Stimulated activated CD4-positive, alpha-beta T cell treated with anti-CD3 and anti-CD28 coated beads, Interleukin-15, amount 100 ng/mL, for 24 hours (primary cell): Measurements from ENCODE around the gene EXOC6B.

Experiments
- DNase-seq: peaks from one replicate; pipeline ENCODE4 v3.0.0-alpha.2; 2020

Gene EXOC6B

DNA sequence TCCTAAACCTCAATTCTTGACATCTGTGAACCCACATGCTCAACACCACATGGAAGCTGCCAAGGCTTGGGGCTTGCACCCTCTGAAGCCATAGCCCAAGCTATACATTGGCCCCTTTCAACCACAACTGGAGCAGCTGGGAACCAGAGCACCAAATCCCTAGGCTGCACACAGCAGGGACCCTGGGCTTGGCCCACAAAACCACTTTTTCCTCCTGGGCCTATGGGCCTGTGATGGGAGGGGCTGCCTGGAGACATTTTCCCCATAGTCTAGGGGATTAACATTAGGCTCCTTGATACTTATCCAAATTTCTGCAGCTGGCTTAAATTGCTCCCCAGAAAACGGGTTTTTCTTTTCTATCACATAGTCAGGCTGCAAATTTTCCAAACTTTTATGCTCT lies 40.3 kb downstream of the EXOC6B start:
- no peak for DNase-seq

DNA sequence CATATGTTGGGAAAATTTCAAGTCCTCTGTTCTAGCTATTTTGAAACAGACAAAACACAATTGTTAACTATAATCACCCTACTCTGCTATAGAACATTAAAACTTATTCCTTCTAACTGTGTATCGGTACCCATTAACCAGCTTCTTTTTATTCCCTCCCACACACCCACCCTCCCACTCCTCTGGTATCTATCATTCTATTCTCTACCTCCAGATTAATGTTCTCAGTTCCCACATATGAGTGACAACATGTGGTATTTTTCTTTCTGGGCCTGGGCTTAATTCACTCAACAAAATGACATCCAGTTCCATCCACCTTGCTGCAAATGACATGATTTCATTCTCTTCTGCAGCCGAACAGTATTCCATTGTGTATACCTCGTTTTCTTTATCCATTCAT lies 43.3 kb downstream of the EXOC6B start:
- no peak for DNase-seq

DNA sequence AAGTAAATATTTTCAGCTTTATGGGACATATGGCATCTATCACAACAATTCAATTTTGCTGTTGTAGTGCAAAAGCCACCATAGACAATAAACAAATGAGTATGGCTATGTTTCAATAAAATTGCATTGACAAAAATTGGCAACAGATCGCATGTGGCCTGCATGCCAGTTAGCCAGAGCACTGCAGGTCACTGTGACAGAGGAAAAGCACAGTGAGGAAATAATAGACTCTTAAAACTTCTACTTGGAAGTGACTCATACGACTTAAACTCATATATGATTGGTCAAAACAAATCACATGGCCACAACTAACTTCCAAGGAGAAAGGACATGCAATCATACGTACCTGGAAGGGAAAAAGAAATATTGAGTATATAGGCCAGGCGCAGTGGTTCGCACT lies 44.4 kb downstream of the EXOC6B start:
- DNase-seq: no peak

DNA sequence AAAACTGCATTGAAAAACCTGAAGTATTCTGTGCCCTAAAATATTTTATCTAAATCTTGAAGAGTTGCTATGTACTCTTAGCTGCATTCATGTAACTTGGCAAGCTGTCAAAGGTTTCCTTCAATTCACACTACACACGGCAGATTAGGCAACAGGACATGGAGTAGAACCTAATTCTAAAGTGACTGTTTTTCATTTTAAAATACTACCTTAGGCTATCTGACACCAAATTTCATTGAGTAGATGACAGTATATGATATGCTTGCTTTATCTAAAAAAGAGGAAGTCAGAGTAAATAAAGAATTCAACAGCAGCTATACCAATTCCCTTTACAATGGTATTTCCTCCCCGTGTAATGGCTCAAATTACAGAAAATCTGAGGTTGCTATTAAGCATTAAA lies 45.4 kb downstream of the EXOC6B start:
- DNase-seq: no peak

DNA sequence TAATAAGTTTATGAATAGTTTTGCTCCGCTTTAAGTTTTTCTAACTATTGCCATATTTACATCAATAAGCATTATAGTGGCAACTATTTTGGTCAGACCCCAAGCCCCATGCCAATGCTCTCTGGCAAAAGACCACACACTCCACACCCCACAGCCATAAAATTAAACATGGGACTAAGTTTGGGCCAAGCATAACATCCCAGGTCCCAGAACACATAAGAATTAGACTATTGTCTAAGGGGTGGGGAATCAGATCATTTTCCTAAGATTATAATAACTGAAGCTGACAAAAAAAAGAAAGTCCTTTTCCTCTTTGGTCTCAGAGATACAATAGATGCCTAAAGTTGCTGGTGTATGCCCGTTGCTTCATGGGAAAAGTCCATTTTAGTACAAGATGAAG lies 46.3 kb downstream of the EXOC6B start:
- no peak for DNase-seq

DNA sequence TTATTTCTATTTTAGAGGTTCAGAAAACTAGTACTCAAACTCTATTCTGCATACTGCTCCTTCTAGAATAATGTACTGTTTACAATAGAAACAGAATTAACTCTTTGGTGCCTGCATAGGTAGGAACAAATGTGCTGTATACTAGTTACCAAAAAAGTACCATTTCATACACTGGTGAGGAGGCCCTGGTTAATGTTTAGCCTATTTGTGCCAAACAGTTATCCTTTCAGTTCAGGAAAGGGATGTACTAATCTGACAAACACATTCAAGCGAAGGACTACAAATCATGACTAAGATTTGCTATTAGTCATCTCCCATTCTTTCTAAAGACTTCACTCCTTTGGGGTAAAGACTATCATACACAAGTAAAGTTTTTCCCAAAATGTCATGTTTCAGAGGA lies 47.4 kb downstream of the EXOC6B start:
- DNase-seq: no peak

DNA sequence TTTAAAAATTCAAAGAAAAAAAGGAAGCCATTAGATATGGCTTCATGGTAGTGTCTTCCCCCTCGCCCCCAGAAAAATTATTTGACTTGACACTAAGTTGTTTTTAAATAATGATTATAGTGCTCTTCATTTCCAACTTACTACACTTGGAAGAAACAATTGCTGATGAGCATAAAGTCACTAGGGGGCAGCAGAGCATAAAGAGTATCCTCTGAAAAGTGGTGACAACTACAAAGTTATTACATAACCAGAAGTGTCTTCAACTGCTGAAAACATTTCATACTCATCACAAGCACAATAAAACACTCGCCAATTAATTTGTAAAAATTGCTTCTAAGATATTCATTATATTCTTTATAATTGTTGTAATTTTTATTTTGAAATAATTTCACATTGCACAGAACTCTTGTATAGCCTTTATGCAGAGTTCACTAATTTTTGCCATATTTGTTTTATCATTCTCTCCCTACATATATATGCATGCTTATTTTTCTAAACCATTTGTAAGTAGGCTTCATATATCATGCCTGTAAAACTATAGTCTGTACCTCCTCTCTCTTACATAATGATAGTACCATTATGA lies 54.9 kb downstream of the EXOC6B start:
- DNase-seq: peak; percentile 61

DNA sequence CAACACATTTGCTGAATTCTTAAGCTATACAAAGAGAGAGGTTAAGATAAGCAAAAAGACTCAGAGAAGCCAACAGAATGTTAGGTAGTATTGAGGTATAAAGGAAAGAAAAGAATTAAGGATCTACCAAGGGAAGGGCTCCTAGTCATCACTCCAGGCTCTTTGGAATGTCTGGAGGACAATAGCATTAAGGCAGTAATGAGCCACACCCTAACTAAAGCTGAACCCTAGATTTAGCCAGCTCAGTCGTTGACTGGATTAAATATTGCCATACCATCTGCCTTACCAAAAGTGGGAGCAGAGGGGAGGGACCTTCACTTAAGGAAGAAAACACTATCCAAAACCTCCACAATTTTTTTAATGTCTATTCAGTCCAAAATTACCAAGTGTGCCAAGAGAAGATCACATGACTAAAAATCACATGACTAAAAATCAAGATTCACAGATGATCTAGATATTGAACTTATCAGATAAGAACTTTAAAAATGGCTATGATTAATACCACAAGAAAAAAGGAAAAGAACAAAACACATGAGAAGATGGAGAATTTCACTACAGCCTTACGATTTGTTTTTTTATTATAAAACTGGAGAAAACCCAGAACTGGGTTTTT lies 59.7 kb downstream of the EXOC6B start:
- no peak for DNase-seq

DNA sequence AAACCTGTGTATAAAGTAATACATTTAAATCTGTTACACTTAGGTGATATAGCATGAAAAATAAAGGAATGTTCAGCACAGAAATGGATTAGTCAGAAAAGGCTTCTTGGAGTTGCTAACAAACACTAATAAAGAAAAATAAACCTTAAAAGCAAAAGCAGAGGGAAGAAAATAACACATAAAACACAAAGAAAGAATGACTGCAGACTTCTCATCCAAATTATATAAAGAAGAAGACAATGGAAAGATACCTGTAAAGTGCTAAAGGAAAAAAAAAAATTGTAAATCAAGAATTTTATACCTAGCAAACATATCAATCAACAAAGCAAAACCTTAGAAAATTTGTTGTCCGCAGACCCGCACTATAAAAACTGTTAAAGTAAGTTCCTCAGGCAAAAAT lies 63.6 kb downstream of the EXOC6B start:
- no peak for DNase-seq

DNA sequence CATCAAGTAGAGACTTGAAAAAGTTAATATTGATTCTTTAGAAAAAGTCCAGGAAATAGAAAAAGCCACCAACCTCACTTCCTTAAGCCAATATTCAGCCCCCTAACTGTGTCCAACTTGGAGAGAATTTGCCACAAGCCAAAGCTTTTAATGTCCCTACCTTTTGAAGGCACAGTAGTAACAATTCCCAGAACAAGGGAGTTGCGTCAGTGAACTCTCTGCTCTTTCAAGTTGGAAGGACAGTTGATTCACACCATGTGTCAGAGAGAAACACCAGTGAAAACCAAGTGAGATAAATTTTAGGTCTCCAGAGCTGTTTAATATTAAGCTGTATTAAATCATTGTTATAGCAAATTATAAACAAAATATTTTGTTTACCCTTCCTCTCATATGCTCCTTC lies 66.1 kb downstream of the EXOC6B start:
- no peak for DNase-seq

DNA sequence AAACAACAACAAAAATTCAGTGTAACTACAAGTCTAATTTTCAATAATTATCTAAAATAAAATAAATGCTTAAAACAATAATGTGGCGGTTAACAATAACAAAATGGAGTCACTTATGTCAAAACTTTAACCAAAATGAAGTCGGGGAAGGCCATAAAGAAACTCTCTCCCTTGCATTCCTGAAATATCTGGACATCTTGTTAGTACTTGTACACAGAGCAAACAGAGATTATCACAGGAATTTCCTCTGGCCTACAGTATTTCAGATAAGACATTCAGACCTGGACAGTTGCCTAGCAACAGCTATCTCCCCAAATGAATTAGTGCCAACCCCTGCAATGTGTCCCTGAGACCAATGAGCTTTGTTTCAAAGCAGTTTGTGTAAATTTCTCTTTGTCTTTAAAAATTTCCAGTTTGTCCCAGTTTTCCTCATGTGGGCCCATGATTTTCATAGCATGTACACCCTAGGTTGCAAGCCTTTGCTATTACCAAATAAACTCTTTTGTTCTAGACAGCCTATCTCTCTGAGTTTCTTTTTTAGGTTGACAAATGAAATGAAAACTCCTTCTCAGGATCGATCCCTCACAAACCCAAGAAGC lies 68.6 kb downstream of the EXOC6B start:
- DNase-seq: no peak

DNA sequence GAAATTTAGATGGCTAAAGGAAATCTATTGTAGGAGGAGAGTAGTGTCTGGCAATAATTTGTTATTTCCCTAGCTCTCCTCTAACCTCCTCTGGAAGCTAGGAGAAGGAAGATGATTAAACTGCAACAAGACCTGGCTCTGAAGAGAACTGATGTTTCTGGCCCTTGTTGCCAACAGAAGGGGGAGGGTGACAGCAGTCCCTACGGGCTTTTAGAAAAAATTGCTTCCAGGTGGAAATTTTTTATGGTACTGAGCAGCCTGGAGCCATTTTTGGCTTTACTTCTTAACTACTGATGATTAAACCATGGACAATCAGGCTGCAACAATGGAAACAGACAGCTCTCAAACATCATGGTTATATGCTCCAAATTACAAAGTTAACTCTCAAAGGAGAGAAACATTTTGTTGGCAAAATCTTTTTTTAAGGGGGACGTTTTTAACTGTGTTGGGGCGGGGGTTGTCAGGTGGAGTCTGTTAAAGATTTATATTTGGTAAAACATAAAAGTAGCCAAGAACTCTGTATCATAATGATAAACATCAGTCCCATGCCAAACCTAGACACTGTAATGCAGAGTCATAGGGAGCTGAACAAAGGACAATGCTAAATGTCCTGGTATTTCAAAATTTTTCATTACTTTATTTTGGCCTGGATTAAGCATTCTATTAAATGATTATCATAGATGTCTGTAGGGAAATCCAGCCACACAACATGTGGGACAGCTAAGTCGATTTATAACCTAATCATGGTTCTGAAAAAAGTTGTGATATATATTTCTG lies 70.0 kb downstream of the EXOC6B start:
- no peak for DNase-seq

DNA sequence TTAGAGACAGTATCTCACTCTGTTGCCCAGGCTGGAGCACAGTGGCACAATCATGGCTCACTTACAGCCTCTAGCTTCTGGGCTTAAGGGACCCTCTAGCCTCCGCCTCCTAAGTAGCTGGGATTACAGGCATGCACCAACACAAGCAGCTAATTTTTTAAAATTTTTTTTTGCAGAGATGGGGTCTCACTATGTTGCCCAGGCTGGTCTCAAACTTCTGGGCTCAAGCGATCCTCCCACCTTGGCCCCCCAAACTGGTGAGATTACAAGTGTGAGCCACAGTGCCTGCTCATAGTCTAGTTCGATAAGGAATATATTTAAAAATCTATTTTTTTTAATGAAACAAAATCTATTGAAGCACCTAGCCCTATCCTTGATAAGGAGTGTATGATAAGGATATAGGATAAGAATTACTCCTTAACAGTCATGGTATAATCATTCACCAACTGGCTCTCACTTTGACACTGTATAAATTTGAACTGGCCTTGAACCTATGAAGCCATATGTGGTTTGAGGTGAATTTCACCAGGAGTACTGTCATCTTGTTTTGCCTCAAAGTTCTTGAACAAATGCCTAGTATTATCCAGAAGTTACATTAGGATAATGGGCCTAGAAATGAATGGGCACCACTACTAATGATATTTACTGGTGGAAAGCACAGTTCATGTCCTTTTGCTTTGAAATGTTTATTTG lies 71.1 kb downstream of the EXOC6B start:
- DNase-seq: no peak

DNA sequence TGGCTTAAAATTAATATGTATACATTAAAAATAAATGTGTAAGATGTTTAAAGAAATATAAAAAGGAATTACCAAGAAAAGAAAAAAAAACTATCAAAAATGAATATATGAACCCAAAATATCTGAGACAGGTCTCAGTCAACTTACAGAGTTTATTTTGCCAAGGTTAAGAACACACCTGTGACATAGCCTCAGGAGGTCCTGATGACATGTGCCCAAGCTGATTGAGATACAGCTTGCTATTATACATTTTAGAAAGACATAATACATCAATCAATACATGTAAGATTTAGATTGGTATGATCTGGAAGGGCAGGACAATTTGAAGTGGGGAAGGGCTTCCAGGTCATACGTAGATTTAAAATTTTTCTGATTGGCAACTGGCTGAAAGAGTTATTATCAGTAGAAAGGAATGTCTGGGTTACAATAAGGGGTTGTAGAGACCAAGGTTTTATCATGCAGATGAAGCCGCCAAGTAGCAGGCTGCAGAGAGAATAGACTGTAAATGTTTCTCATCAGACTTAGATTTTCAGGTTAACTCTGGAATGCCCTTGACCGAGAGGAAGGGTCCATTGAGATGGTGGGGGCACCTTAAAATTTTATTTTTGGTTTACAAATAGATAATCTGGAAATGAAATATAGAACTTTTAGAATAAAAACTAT lies 74.7 kb downstream of the EXOC6B start:
- no peak for DNase-seq

DNA sequence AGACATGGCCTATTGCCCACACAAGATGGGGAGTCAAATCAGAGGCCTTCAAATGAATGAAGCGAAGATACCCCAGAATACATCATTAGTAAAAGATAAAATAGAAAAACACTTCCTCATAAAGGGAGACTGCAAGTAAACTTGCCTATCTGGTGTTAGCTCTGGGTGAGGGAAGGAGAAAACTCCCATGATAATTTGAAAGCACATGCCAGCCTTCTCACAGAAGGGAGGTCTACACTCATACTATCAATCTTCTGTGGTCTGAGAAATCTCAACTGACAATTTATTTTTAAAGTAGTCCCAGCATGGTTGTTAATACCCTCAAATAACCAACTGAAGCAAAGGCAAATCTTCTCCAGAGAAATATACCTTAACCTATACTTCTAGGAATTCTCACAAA lies 75.4 kb downstream of the EXOC6B start:
- DNase-seq: no peak

DNA sequence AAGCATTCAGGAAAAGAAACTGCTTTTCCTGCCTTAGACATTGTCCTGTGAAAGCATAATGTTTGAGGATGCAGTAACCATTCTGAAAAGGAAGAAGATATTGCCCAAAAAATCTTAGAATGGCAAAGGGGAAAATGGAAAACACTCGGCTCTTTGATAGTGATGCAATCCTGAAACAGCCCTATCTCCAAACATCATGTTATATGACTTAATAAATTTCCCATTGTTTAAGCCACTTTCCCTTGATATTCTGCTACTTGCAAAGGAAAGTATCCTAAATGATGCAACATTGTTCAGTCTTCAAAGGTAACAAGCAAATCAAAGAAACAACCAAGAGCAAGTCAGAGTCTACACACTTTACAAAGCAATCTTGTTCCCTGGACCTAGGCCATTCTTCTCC lies 78.5 kb downstream of the EXOC6B start:
- DNase-seq: no peak

DNA sequence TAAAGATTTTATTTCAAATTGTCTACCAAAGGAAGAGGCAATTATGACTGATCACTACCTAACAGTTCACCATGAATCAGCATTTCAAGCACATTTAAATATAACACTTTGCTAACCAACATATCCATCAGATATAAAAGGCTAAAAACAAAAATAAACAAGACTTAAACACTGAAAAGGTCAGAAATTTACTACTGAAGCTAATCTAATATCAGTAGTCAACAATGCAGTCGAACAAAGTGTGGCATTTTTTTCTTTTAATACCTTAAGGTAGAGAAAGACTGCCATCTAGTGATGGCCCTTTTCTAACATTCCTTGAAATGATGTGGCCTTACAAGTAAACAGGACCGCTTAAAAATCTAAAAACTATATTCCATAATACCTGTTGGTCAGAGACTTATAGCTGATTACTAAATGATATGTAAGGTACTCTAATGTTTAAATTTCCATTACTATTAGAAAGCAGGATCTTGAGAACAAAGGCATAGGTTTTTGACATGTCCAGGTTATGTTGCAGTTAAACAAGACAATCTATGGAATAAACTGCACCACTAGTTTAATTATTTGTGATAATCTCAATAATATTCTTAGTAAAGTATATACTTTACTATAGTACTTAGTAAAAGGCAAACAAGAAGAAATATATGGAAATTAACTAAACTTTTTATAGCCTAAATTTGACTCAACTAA lies 80.0 kb downstream of the EXOC6B start:
- no peak for DNase-seq

DNA sequence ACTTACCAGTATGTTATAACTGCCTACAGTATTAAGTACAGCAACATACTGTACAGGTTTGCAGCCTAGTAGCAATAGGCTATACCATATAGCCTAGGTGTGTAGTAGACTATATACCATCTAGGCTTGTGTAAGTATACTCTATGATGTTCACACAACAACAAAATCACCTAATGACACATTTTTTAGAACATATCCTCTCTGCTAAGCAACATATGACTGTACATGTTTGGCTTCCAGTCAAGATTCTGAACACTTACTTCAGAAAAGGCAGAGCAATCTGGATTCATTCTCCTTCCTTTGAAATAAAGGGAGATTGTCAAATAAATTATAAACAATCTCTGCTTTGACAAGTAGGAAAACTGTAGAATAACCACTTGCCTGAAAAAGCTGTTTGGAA lies 81.8 kb downstream of the EXOC6B start:
- DNase-seq: no peak

DNA sequence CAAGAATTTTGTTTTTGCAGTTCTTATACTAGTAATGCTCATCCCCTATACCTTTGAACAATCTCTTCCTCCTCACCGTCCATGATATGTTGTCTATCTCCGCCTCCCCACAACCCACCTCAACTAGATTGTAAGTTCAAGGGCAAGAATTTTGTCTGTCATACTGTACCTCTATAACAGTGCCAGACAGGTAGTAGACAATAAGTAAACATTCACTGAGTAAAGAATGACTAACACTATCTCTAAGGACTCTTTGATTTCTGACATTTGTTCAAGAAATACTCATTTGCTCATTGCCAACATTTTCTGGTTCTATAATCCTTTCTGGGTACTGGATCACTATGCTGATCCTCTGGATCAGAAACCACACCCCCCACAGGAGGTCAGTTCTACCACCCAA lies 82.4 kb downstream of the EXOC6B start:
- no peak for DNase-seq

DNA sequence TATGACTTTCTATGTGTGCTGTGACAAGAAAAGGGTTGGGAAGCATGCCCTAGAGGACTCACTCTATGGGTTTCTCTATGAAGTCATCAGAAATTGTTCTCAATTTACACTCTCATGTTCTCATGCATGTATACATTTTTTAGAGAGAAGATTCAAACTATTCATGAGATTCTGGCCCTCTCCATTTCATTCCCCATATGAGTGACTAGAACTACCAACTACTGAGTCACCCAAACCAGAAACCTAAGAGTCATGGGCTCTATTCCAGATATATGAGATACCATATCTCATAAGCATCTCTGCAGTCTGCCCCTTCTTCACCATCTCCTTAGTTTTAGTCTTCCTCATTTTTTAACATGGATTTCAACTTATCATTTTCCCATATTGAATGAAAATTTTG lies 87.7 kb downstream of the EXOC6B start:
- no peak for DNase-seq

DNA sequence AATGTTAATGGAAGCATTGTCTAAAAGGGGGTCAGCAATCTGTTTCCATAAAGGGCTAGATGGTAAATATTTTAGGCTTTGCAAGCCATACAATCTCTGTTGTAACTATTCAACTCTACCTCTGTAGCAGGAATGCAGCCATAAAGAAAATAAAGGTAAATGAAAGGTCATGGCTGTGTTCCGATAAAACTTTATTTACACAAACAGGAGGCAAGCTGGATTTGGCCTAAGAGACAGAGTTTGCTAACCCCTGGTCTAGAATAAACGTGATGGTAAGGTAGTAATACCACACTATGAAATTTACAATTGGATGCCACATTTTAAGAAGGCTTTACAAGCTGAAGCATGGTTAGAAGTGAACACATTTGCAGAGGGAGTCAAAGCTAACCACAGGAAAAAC lies 91.4 kb downstream of the EXOC6B start:
- DNase-seq: no peak

DNA sequence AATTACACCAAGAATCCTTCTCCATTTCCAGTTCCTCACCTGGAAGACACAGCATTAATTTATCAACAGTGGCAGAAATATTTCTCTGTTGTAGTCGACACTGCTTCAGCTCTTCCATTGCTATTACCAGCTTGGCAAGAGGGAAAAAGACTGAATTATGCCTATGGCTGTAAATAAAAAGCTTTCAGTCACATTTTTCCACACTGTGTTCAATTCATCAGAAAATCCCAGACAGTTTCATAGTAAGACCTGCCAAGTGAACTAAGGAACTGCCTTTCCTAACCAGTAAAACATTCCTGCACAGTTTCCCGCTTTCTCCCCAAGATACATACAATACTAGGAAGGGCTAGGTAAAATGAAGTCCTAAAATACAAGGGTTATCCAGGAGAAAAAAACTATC lies 94.7 kb downstream of the EXOC6B start:
- DNase-seq: no peak
